K562 (cell line): ENCODE measurements around the gene HES5. TPM values are rescaled to one million over a fixed set of nuclear protein-coding genes. Genes with fewer than 3 reads are reported as not detected.

Experiments used
- ADNP ChIP-seq: fragments of 200-800 bp; sonication (Bioruptor generic); IDR thresholded peaks from 2 replicates; pipeline ENCODE4 v1.6.1; 2016; ENCODE audit warnings: missing genetic modification characterization, missing compliant biosample characterization
- BCLAF1 ChIP-seq, 2 experiments: fragments of 450-650 bp in 1 of 2; IDR thresholded peaks; 2 replicates each; pipeline ENCODE4 v1.6.1; 2011 to 2017; ENCODE audit warnings: low read depth in 2 of 2, antibody characterized with exemption in 1 of 2, borderline replicate concordance in 1 of 2, low read length in 1 of 2, mild to moderate bottlenecking in 1 of 2, mixed read lengths in 1 of 2; ENCODE audit not compliant: control insufficient read depth in 1 of 2
- CBFA2T3 ChIP-seq: fragments of 450-650 bp; IDR thresholded peaks from 2 replicates; pipeline ENCODE4 v1.6.1; 2017
- CBX8 ChIP-seq: fragments of 200-600 bp; sonication (generic); IDR thresholded peaks from 2 replicates; pipeline ENCODE4 v1.6.1; 2012; ENCODE audit warnings: borderline replicate concordance, mixed run types, low read depth, mild to moderate bottlenecking, moderate library complexity, mixed read lengths, low read length, control low read depth, inconsistent platforms; ENCODE audit not compliant: poor library complexity, severe bottlenecking; ENCODE audit errors: extremely low read depth
- CTCFL ChIP-seq: IDR thresholded peaks from 2 replicates; pipeline ENCODE4 v1.6.1; 2011; ENCODE audit warnings: borderline replicate concordance, low read depth, mild to moderate bottlenecking, moderate library complexity, low read length; ENCODE audit not compliant: insufficient read depth, poor library complexity, severe bottlenecking
- FOSL1 ChIP-seq: fragments of 200-800 bp; sonication (Bioruptor generic); conservative IDR thresholded peaks from 2 replicates; pipeline ENCODE4 v1.6.1; 2016; ENCODE audit warnings: missing genetic modification characterization, missing compliant biosample characterization
- JUND ChIP-seq, 2 experiments: IDR thresholded peaks; 2 replicates in 1 of 2; 3 replicates in 1 of 2; pipeline ENCODE4 v1.6.1; 2011; ENCODE audit warnings: borderline replicate concordance in 2 of 2, low read depth in 2 of 2, low read length in 2 of 2, improper control_type of control experiment in 1 of 2, missing biosample characterization in 1 of 2, missing genetic modification characterization in 1 of 2, missing genetic modification reagents in 1 of 2
- LCOR ChIP-seq: sonication (generic); formaldehyde crosslinking; IDR thresholded peaks from 2 replicates; pipeline ENCODE4 v1.8.0; 2022; ENCODE audit warnings: mild to moderate bottlenecking, missing genetic modification reagents
- MYC ChIP-seq, 2 experiments: fragments of 250-450 bp in 1 of 2; sonication (Bioruptor Pico) in 1 of 2; IDR thresholded peaks; 2 replicates each; pipeline versions ENCODE4 v1.5.1 to v1.6.1; 2012 to 2021; ENCODE audit warnings: low read depth in 2 of 2, borderline replicate concordance in 1 of 2, improper control_type of control experiment in 1 of 2, low read length in 1 of 2, mild to moderate bottlenecking in 1 of 2, moderate library complexity in 1 of 2
- PTBP1 ChIP-seq: fragments of 200-400 bp; formaldehyde crosslinking; IDR thresholded peaks from 2 replicates; pipeline ENCODE4 v1.6.1; 2017; ENCODE audit warnings: low read depth, low read length
- SRSF1 ChIP-seq: fragments of 200-400 bp; formaldehyde crosslinking; IDR thresholded peaks from 2 replicates; pipeline ENCODE4 v1.6.1; 2017; ENCODE audit warnings: mild to moderate bottlenecking, low read depth, low read length, moderate library complexity
- ZEB2 ChIP-seq: fragments of 450-650 bp; IDR thresholded peaks from 2 replicates; pipeline ENCODE4 v1.6.1; 2016
- ZFX ChIP-seq: sonication (generic); formaldehyde crosslinking; IDR thresholded peaks from 2 replicates; pipeline ENCODE4 v1.8.0; 2022; ENCODE audit warnings: mild to moderate bottlenecking, missing genetic modification reagents, moderate library complexity
- ZMIZ1 ChIP-seq, 2 experiments: fragments of 150-350 bp in 1 of 2; IDR thresholded peaks; 2 replicates each; pipeline ENCODE4 v1.6.1; 2012 to 2016; ENCODE audit warnings: low read depth in 2 of 2, low read length in 2 of 2, mild to moderate bottlenecking in 1 of 2, moderate library complexity in 1 of 2
- ZNF184 ChIP-seq: sonication (generic); formaldehyde crosslinking; IDR thresholded peaks from 2 replicates; pipeline ENCODE4 v1.5.0; 2020; ENCODE audit warnings: missing genetic modification reagents
- ZNF695 ChIP-seq: fragments of 450-650 bp; formaldehyde crosslinking; IDR thresholded peaks from 2 replicates; pipeline ENCODE4 v1.4.0; 2020; ENCODE audit warnings: mild to moderate bottlenecking, moderate library complexity
- polyA plus RNA-seq, 8 experiments: library from polyadenylated mRNA; depleted of rRNA in 4 of 8; stranded (reverse) in 5 of 8; unstranded in 3 of 8; fragments of >200 nt; fragmentation: Nextera tagmentation in 2 of 8; fragmentation: Illumina TruSeq in 1 of 8; extraction: Ambion mirVana in 2 of 8; extraction: Trizol in 1 of 8; gene quantifications; 2 replicates each; pipeline versions ENCODE4 v1.2.1 to v1.2.3, GENCODE V29; 2011 to 2014; ENCODE audit warnings: inconsistent platforms in 1 of 8, missing spikeins in 1 of 8
- total RNA-seq, 7 experiments: library from RNA; depleted of rRNA in 6 of 7; stranded (reverse); fragments of >200 nt in 6 of 7; fragmentation: Illumina TruSeq in 2 of 7; extraction: Trizol in 2 of 7; gene quantifications; 2 replicates each; pipeline versions ENCODE4 v1.2.1 to v1.2.3, GENCODE V29; 2011 to 2021; ENCODE audit warnings: low replicate concordance in 1 of 7

The HES5 gene
- total and polyA plus RNA-seq, 9 of the 15 experiments (the other 6 are each of a cell fraction or from before 2014, with no cell fraction given) = not detected

- TF ChIP-seq ZMIZ1 (IDR thresholded peaks at IDR 0.05; ENCODE audit: low read depth in 2 of 2, low read length in 2 of 2) (no peak; a peak in 1 of 4 replicates), PTBP1 (peak; percentile 78; the same call in 1 of the 2 replicates), ZEB2 (peak; percentile 16; the same call in 1 of the 2 replicates), ZFX (peak; percentile 74), JUND (IDR thresholded peaks at IDR 0.05; ENCODE audit: borderline replicate concordance, low read depth, low read length) (peak; percentile 18; the same call in 1 of the 2 replicates), JUND (tag; IDR thresholded peaks at IDR 0.05; ENCODE audit: borderline replicate concordance, low read depth, low read length) (peak; percentile 28; the same call in 1 of the 3 replicates), ADNP (tag) (peak; percentile 98), BCLAF1 (IDR thresholded peaks at IDR 0.05; ENCODE audit: borderline replicate concordance in 1 of 2, control insufficient read depth in 1 of 2, low read depth in 2 of 2, low read length in 1 of 2) (no peak), CBX8 (no peak), MYC (IDR thresholded peaks at IDR 0.05; ENCODE audit: low read depth, low read length) (peak; percentile 58), MYC (CRISPR knock-in tag; IDR thresholded peaks at IDR 0.05; ENCODE audit: borderline replicate concordance, low read depth) (peak; percentile 63; the same call in 1 of the 2 replicates), FOSL1 (no peak), CTCFL (no peak), CBFA2T3 (0 out of 2 replicates have a peak, but pooled peaks have one; percentile 32), ZNF695 (CRISPR knock-in tag) (0 out of 2 replicates have a peak, but pooled peaks have one; percentile 25), LCOR (no peak), SRSF1 (0 out of 2 replicates have a peak, but pooled peaks have one; percentile 17), ZNF184 (CRISPR knock-in tag) (no peak)
These were observed 16.6 kb upstream of the HES5 start (continued) for GRCh38 chr1:2546515-2547209.
